Tibial artery (tissue), 4 donors: ENCODE data around the gene GRIA2.
A peak's percentile ranks its signal among the peaks of the same experiment; 100 is the strongest.

ENCODE experiments used
- DNase-seq, 2 donors: peaks; one replicate each; pipeline ENCODE4 v3.0.0-alpha.2; 2019
- H3K27ac ChIP-seq, 2 donors: fragments of 200-600 bp; sonication (generic) in 1 of 2; 1 replicate in 1 of 2; 2 replicates in 1 of 2; pipeline ENCODE4 v1.5.1; 2018 to 2019; ENCODE audit warnings: mild to moderate bottlenecking in 1 of 2
- H3K27me3 ChIP-seq, 2 donors: fragments of 200-600 bp; sonication (generic) in 1 of 2; one replicate each; pipeline versions ENCODE4 v1.5.1 to v1.6.0; 2016 to 2019
- H3K36me3 ChIP-seq, 3 donors: fragments of 200-600 bp; sonication (generic) in 2 of 3; one replicate each; pipeline ENCODE4 v1.5.1; 2016 to 2019; ENCODE audit warnings: mild to moderate bottlenecking in 2 of 3
- H3K4me1 ChIP-seq, 4 donors: fragments of 200-600 bp; sonication (generic) in 2 of 4; 1 replicate in 3 of 4; 2 replicates in 1 of 4; pipeline ENCODE4 v1.5.1; 2016 to 2019
- H3K4me3 ChIP-seq, 2 donors: fragments of 200-600 bp; sonication (generic) in 1 of 2; 1 replicate in 1 of 2; 2 replicates in 1 of 2; pipeline ENCODE4 v1.5.1; 2018 to 2019; ENCODE audit warnings: mild to moderate bottlenecking in 2 of 2
- H3K9me3 ChIP-seq, 3 donors: fragments of 200-600 bp; sonication (generic) in 1 of 3; one replicate each; pipeline ENCODE4 v1.5.1; 2016 to 2019
- intact Hi-C: fragments of 100-400 bp; cut with DNase I; formaldehyde crosslinking; loops from one replicate; pipeline ENCODE4 v1.15.0; 2023; ENCODE audit warnings: low total_unique reads
- TF ChIP-seq, protein P1 (sequence below), 2 experiments: fragments of 200-600 bp in 1 of 2; fragments of 450-650 bp in 1 of 2; IDR thresholded peaks; one replicate each; pipeline ENCODE4 v1.5.1; 2017 to 2019; ENCODE audit warnings: antibody characterized with exemption in 2 of 2, mild to moderate bottlenecking in 1 of 2, moderate library complexity in 1 of 2

GRIA2 gene

GRCh38 chr4:157221895-157222770 is 1.6 kb downstream of the GRIA2 start:
- Histone ChIP-seq H3K27ac (peak overlapping the region; percentile 31 to 64), H3K27me3 (peaks cover 0 to 31% of the 10 kb centered on the region in 2 donors), H3K9me3 (no peaks in the 10 kb centered on the region), H3K4me1 (peaks cover 0 to 27% (median 19%) of the 10 kb centered on the region in 4 donors), H3K4me3 (peak overlapping the region; percentile 47 to 50), H3K36me3 (no peaks in the 10 kb centered on the region)
- intact Hi-C loops: no loop called here
- TF ChIP-seq, protein P1, sequence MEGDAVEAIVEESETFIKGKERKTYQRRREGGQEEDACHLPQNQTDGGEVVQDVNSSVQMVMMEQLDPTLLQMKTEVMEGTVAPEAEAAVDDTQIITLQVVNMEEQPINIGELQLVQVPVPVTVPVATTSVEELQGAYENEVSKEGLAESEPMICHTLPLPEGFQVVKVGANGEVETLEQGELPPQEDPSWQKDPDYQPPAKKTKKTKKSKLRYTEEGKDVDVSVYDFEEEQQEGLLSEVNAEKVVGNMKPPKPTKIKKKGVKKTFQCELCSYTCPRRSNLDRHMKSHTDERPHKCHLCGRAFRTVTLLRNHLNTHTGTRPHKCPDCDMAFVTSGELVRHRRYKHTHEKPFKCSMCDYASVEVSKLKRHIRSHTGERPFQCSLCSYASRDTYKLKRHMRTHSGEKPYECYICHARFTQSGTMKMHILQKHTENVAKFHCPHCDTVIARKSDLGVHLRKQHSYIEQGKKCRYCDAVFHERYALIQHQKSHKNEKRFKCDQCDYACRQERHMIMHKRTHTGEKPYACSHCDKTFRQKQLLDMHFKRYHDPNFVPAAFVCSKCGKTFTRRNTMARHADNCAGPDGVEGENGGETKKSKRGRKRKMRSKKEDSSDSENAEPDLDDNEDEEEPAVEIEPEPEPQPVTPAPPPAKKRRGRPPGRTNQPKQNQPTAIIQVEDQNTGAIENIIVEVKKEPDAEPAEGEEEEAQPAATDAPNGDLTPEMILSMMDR (IDR thresholded peaks at IDR 0.05): no peak
- DNase-seq: peak in 1 of 2 donors; percentile 68

DNA sequence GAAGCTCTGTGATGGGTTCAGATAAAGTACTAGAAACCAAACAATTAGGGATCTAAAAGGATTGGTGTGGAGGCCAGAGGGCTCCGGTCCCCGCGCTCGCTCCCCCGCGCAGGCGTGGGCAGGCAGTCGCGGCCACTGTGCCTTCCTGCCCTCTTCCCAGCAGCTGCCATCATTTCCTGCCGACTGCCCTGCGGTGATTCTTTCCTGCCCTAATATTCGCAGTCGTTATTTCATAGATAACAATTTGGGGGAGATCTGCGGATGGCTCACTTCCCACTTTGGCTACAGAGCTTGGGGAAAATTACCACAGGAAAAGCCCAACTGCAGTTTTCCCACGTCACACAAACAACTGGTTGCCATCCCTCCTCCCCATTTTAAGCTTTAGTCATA is 2.2 kb downstream of the GRIA2 start:
- DNase-seq: no peak
- no peaks in the 10 kb centered on the region for H3K9me3 ChIP-seq
- H3K4me3 ChIP-seq: peak overlapping the region; percentile 47 to 50
- TF ChIP-seq, protein P1 (IDR thresholded peaks at IDR 0.05): no peak
- H3K27ac ChIP-seq: peak overlapping the region; percentile 31 to 64
- H3K4me1 ChIP-seq: peaks cover 0 to 27% (median 19%) of the 10 kb centered on the region in 4 donors
- H3K27me3 ChIP-seq: peaks cover 0 to 31% of the 10 kb centered on the region in 2 donors
- intact Hi-C loops: no loop called here
- H3K36me3 ChIP-seq: no peaks in the 10 kb centered on the region

DNA sequence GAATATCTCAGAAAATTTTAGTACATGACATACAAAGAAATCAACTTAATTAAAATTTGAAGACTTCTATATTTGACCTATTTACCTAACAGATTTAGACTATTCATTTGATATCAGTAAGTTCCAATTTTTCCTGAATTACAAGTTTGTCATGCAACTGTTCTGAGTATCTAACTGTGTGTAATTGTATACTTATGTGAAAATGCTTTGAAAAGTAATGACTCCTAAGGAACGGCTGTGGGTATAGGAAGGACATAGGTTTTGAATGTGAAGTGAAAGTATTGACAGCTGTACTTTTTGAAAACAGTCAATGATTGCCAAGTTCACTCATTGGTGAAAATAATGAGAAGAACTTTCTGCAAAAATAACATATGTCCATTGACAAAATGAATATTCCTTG is 2.9 kb downstream of the GRIA2 start:
- TF ChIP-seq, protein P1 (IDR thresholded peaks at IDR 0.05): no peak
- intact Hi-C loops: no loop called here
- H3K27ac ChIP-seq: peak overlapping the region in 1 of 2 donors; percentile 64
- H3K9me3 ChIP-seq: no peaks in the 10 kb centered on the region
- no peak for DNase-seq
- H3K27me3 ChIP-seq: peaks cover 0 to 31% of the 10 kb centered on the region in 2 donors
- H3K4me3 ChIP-seq: no peak overlapping the region
- peaks cover 0 to 27% (median 19%) of the 10 kb centered on the region in 4 donors for H3K4me1 ChIP-seq
- H3K36me3 ChIP-seq: no peaks in the 10 kb centered on the region

DNA sequence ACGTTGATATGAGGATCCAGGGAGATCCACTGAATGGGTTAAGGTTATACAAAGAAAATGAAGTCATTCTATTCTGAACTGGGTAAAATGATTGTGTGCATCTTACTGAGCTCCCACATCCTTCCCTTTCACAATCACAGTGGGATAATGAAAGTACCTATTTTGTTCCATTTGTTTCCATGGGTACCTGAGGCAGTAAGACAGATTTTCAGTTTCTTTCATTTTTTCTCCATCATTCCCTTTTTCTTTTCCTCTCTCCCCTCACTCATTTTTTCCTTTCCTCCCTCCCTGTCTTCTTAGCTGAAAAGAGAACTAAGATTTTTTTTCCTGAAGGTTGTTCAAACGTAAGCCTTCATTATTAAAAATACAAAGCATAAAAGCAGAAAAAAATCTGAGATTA is 4.6 kb downstream of the GRIA2 start:
- Histone ChIP-seq H3K4me3 (no peak overlapping the region), H3K27me3 (peaks cover 0 to 23% of the 10 kb centered on the region in 2 donors), H3K4me1 (peaks cover 0 to 26% (median 18%) of the 10 kb centered on the region in 4 donors), H3K9me3 (no peaks in the 10 kb centered on the region), H3K36me3 (no peaks in the 10 kb centered on the region), H3K27ac (no peak overlapping the region)
- intact Hi-C loops: no loop called here
- TF ChIP-seq, protein P1 (IDR thresholded peaks at IDR 0.05): no peak
- DNase-seq: no peak

- intact Hi-C loops: no loop called here
- no peak overlapping the region for H3K4me3 ChIP-seq
- no peak overlapping the region for H3K27ac ChIP-seq
- TF ChIP-seq, protein P1 (IDR thresholded peaks at IDR 0.05): no peak
- peaks cover 0 to 23% of the 10 kb centered on the region in 2 donors for H3K27me3 ChIP-seq
- DNase-seq: no peak
- H3K36me3 ChIP-seq: no peaks in the 10 kb centered on the region
- H3K9me3 ChIP-seq: no peaks in the 10 kb centered on the region
- peaks cover 0 to 21% (median 13%) of the 10 kb centered on the region in 4 donors for H3K4me1 ChIP-seq
Observed at GRCh38 chr4:157226035-157226434, 5.5 kb downstream of the GRIA2 start.
